GM23338 (cell line): ENCODE measurements around the gene ANKFN1. TPM values are rescaled to one million over a fixed set of nuclear protein-coding genes. Genes with fewer than 3 reads are reported as not detected.

ENCODE experiments used
- ATAC-seq: fragments of 200-7000 bp; cut with Tn5 transposase; 3 replicates; pipeline ENCODE4 v1.9.1; 2020
- DNase-seq: peaks from one replicate; pipeline ENCODE4 v3.0.0-alpha.2; 2015; ENCODE audit warnings: low spot score
- H2AFZ ChIP-seq: fragments of 200-600 bp; sonication (generic); 2 replicates; pipeline ENCODE4 v1.8.0; 2016; ENCODE audit warnings: antibody characterized with exemption, mild to moderate bottlenecking, moderate library complexity
- H3F3A ChIP-seq: fragments of 200-600 bp; sonication (generic); replicated peaks from 2 replicates; pipeline ENCODE4 v1.8.0; 2017; ENCODE audit warnings: antibody characterized with exemption, mixed run types, low read depth
- H3K27ac ChIP-seq: fragments of 200-600 bp; sonication (generic); 2 replicates; pipeline ENCODE4 v1.6.1; 2016; ENCODE audit warnings: low read depth
- H3K27me3 ChIP-seq: fragments of 200-600 bp; sonication (generic); 2 replicates; pipeline ENCODE4 v1.8.0; 2016; ENCODE audit warnings: mild to moderate bottlenecking, mixed run types, moderate library complexity; ENCODE audit not compliant: insufficient read depth
- H3K36me3 ChIP-seq: fragments of 200-600 bp; sonication (generic); 2 replicates; pipeline ENCODE4 v1.8.0; 2016; ENCODE audit warnings: mild to moderate bottlenecking; ENCODE audit not compliant: insufficient read depth
- H3K4me1 ChIP-seq: fragments of 200-600 bp; sonication (generic); 2 replicates; pipeline ENCODE4 v1.8.0; 2016; ENCODE audit warnings: mild to moderate bottlenecking, moderate library complexity; ENCODE audit not compliant: insufficient read depth
- H3K4me2 ChIP-seq: fragments of 200-600 bp; sonication (generic); 2 replicates; pipeline ENCODE4 v1.7.1; 2017; ENCODE audit warnings: mixed run types
- H3K4me3 ChIP-seq: fragments of 200-600 bp; sonication (generic); 2 replicates; pipeline ENCODE4 v1.6.1; 2016; ENCODE audit warnings: mixed run types
- H3K79me2 ChIP-seq: fragments of 200-600 bp; sonication (generic); replicated peaks from 2 replicates; pipeline ENCODE4 v1.8.0; 2017; ENCODE audit warnings: mild to moderate bottlenecking; ENCODE audit not compliant: insufficient read depth
- H3K9me2 ChIP-seq: fragments of 200-600 bp; sonication (generic); 2 replicates; pipeline ENCODE4 v1.8.0; 2017; ENCODE audit not compliant: insufficient read depth
- H4K20me1 ChIP-seq: fragments of 200-600 bp; sonication (generic); replicated peaks from 2 replicates; pipeline ENCODE4 v1.8.0; 2017; ENCODE audit warnings: mild to moderate bottlenecking; ENCODE audit not compliant: insufficient read depth
- H3K27ac Mint-ChIP-seq: 2 replicates; pipeline ENCODE4 v1.8.0; 2020; ENCODE audit warnings: inconsistent platforms, mild to moderate bottlenecking, moderate library complexity, mixed read lengths
- H3K27me3 Mint-ChIP-seq: 3 replicates; pipeline ENCODE4 v1.8.0; 2022; ENCODE audit warnings: low read depth, mild to moderate bottlenecking, moderate library complexity, mixed read lengths, inconsistent platforms; ENCODE audit not compliant: insufficient read depth, poor library complexity
- H3K36me3 Mint-ChIP-seq: 3 replicates; pipeline ENCODE4 v1.8.0; 2021; ENCODE audit warnings: low read depth, mild to moderate bottlenecking, inconsistent platforms, moderate library complexity, mixed read lengths
- H3K4me1 Mint-ChIP-seq: 3 replicates; pipeline ENCODE4 v1.8.0; 2020; ENCODE audit warnings: mild to moderate bottlenecking, inconsistent platforms, mixed read lengths
- H3K4me3 Mint-ChIP-seq: 3 replicates; pipeline ENCODE4 v1.8.0; 2021; ENCODE audit warnings: moderate library complexity, mild to moderate bottlenecking, inconsistent platforms, mixed read lengths
- H3K9me3 Mint-ChIP-seq: 3 replicates; pipeline ENCODE4 v1.8.0; 2020; ENCODE audit warnings: moderate library complexity, mild to moderate bottlenecking, inconsistent platforms, mixed read lengths
- CREB1 ChIP-seq: fragments of 250-450 bp; sonication (Bioruptor Pico); IDR thresholded peaks from 2 replicates; pipeline ENCODE4 v1.5.0; 2020; ENCODE audit warnings: low read depth, mild to moderate bottlenecking, moderate library complexity
- EZH2 ChIP-seq: fragments of 200-600 bp; sonication (generic); IDR thresholded peaks from one replicate; pipeline ENCODE4 v1.8.0; 2017; ENCODE audit warnings: antibody characterized with exemption, mild to moderate bottlenecking, low read depth; ENCODE audit not compliant: unreplicated experiment
- EZH2phosphoT487 ChIP-seq: fragments of 200-600 bp; sonication (generic); IDR thresholded peaks from one replicate; pipeline ENCODE4 v1.8.1; 2018; ENCODE audit warnings: antibody characterized with exemption; ENCODE audit not compliant: unreplicated experiment
- JUNB ChIP-seq: IDR thresholded peaks from one replicate; pipeline ENCODE4 v1.6.1; 2016; ENCODE audit warnings: antibody characterized with exemption; ENCODE audit not compliant: unreplicated experiment
- NANOG ChIP-seq: IDR thresholded peaks from 2 replicates; pipeline ENCODE4 v1.6.1; 2016; ENCODE audit warnings: antibody characterized with exemption, borderline replicate concordance
- POLR2AphosphoS5 ChIP-seq: IDR thresholded peaks from 2 replicates; pipeline ENCODE4 v1.6.1; 2016; ENCODE audit warnings: antibody characterized with exemption, low read depth
- STAT1 ChIP-seq: IDR thresholded peaks from one replicate; pipeline ENCODE4 v1.6.1; 2016; ENCODE audit warnings: antibody characterized with exemption; ENCODE audit not compliant: unreplicated experiment
- ZNF114 ChIP-seq: fragments of 250-450 bp; sonication (Bioruptor Pico); IDR thresholded peaks from 2 replicates; pipeline ENCODE4 v1.5.0; 2020; ENCODE audit warnings: mild to moderate bottlenecking, moderate library complexity
- ZNF331 ChIP-seq: fragments of 250-450 bp; sonication (Bioruptor Pico); IDR thresholded peaks from 2 replicates; pipeline ENCODE4 v1.5.0; 2020; ENCODE audit warnings: low read depth, mild to moderate bottlenecking, moderate library complexity
- polyA plus RNA-seq: library from polyadenylated mRNA; unstranded; fragments of >200 nt; fragmentation: Nextera tagmentation; extraction: Ambion mirVana; gene quantifications from 2 replicates; pipeline ENCODE4 v1.2.1, GENCODE V29; 2016
- total RNA-seq: library from RNA; depleted of rRNA; stranded (reverse); fragments of >200 nt; shearing (Covaris generic); gene quantifications from 2 replicates; pipeline ENCODE4 v1.2.3, GENCODE V29; 2014
- TF ChIP-seq, protein P1 (sequence below): fragments of 250-450 bp; sonication (Bioruptor Pico); IDR thresholded peaks from 2 replicates; pipeline ENCODE4 v1.5.0; 2020; ENCODE audit warnings: mild to moderate bottlenecking, moderate library complexity
- TF ChIP-seq, protein P2 (sequence below), 2 experiments: fragments of 200-600 bp in 1 of 2; sonication (generic) in 1 of 2; conservative IDR thresholded peaks; 2 replicates each; pipeline versions ENCODE4 v1.5.1 to v1.6.1; 2016 to 2017; ENCODE audit warnings: antibody characterized with exemption in 2 of 2, low read depth in 2 of 2, mild to moderate bottlenecking in 2 of 2, moderate library complexity in 1 of 2
- TF ChIP-seq, protein P3 (sequence below): IDR thresholded peaks from one replicate; pipeline ENCODE4 v1.6.1; 2018; ENCODE audit warnings: antibody characterized with exemption; ENCODE audit not compliant: unreplicated experiment
- TF ChIP-seq, protein P4 (sequence below): IDR thresholded peaks from 2 replicates; pipeline ENCODE4 v1.6.1; 2016; ENCODE audit warnings: antibody characterized with exemption

Gene ANKFN1
- total and polyA plus RNA-seq, 2 experiments from 2014 or later, result not detected

DNA sequence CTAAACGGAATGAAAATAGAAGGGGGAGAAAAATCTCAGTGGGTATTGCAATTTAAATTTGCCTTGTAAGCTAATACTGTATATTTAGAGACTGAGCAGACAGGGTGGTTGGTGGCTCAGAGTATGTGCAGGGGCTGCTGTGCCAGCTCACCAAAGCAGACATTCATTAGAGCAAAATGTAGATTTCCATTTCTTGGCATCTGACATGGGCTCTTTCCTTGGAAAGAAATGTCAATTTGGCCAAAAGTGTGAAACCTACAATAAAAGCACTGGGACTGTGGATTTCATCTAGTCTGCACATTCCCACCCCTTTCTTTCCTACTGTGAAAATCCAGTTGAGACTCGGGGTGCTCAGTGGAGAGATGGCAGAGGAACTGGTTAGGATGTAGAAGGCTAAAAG is 295.1 kb downstream of the ANKFN1 start:
- TF ChIP-seq EZH2 (no peak), EZH2phosphoT487 (no peak), NANOG (no peak), CREB1 (CRISPR knock-in tag) (no peak), JUNB (no peak), ZNF331 (no peak), ZNF114 (no peak), POLR2AphosphoS5 (no peak), STAT1 (no peak)
- TF ChIP-seq, protein P1, sequence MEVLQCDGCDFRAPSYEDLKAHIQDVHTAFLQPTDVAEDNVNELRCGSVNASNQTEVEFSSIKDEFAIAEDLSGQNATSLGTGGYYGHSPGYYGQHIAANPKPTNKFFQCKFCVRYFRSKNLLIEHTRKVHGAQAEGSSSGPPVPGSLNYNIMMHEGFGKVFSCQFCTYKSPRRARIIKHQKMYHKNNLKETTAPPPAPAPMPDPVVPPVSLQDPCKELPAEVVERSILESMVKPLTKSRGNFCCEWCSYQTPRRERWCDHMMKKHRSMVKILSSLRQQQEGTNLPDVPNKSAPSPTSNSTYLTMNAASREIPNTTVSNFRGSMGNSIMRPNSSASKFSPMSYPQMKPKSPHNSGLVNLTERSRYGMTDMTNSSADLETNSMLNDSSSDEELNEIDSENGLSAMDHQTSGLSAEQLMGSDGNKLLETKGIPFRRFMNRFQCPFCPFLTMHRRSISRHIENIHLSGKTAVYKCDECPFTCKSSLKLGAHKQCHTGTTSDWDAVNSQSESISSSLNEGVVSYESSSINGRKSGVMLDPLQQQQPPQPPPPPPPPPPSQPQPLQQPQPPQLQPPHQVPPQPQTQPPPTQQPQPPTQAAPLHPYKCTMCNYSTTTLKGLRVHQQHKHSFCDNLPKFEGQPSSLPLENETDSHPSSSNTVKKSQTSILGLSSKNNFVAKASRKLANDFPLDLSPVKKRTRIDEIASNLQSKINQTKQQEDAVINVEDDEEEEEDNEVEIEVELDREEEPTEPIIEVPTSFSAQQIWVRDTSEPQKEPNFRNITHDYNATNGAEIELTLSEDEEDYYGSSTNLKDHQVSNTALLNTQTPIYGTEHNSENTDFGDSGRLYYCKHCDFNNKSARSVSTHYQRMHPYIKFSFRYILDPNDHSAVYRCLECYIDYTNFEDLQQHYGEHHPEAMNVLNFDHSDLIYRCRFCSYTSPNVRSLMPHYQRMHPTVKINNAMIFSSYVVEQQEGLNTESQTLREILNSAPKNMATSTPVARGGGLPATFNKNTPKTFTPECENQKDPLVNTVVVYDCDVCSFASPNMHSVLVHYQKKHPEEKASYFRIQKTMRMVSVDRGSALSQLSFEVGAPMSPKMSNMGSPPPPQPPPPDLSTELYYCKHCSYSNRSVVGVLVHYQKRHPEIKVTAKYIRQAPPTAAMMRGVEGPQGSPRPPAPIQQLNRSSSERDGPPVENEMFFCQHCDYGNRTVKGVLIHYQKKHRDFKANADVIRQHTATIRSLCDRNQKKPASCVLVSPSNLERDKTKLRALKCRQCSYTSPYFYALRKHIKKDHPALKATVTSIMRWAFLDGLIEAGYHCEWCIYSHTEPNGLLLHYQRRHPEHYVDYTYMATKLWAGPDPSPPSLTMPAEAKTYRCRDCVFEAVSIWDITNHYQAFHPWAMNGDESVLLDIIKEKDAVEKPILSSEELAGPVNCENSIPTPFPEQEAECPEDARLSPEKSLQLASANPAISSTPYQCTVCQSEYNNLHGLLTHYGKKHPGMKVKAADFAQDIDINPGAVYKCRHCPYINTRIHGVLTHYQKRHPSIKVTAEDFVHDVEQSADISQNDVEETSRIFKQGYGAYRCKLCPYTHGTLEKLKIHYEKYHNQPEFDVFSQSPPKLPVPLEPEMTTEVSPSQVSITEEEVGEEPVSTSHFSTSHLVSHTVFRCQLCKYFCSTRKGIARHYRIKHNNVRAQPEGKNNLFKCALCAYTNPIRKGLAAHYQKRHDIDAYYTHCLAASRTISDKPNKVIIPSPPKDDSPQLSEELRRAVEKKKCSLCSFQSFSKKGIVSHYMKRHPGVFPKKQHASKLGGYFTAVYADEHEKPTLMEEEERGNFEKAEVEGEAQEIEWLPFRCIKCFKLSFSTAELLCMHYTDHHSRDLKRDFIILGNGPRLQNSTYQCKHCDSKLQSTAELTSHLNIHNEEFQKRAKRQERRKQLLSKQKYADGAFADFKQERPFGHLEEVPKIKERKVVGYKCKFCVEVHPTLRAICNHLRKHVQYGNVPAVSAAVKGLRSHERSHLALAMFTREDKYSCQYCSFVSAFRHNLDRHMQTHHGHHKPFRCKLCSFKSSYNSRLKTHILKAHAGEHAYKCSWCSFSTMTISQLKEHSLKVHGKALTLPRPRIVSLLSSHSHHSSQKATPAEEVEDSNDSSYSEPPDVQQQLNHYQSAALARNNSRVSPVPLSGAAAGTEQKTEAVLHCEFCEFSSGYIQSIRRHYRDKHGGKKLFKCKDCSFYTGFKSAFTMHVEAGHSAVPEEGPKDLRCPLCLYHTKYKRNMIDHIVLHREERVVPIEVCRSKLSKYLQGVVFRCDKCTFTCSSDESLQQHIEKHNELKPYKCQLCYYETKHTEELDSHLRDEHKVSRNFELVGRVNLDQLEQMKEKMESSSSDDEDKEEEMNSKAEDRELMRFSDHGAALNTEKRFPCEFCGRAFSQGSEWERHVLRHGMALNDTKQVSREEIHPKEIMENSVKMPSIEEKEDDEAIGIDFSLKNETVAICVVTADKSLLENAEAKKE (CRISPR knock-in tag), result no peak
- TF ChIP-seq, protein P2, sequence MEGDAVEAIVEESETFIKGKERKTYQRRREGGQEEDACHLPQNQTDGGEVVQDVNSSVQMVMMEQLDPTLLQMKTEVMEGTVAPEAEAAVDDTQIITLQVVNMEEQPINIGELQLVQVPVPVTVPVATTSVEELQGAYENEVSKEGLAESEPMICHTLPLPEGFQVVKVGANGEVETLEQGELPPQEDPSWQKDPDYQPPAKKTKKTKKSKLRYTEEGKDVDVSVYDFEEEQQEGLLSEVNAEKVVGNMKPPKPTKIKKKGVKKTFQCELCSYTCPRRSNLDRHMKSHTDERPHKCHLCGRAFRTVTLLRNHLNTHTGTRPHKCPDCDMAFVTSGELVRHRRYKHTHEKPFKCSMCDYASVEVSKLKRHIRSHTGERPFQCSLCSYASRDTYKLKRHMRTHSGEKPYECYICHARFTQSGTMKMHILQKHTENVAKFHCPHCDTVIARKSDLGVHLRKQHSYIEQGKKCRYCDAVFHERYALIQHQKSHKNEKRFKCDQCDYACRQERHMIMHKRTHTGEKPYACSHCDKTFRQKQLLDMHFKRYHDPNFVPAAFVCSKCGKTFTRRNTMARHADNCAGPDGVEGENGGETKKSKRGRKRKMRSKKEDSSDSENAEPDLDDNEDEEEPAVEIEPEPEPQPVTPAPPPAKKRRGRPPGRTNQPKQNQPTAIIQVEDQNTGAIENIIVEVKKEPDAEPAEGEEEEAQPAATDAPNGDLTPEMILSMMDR (conservative IDR thresholded peaks at IDR 0.05; ENCODE audit: low read depth in 2 of 2), result no peak
- TF ChIP-seq, protein P3, sequence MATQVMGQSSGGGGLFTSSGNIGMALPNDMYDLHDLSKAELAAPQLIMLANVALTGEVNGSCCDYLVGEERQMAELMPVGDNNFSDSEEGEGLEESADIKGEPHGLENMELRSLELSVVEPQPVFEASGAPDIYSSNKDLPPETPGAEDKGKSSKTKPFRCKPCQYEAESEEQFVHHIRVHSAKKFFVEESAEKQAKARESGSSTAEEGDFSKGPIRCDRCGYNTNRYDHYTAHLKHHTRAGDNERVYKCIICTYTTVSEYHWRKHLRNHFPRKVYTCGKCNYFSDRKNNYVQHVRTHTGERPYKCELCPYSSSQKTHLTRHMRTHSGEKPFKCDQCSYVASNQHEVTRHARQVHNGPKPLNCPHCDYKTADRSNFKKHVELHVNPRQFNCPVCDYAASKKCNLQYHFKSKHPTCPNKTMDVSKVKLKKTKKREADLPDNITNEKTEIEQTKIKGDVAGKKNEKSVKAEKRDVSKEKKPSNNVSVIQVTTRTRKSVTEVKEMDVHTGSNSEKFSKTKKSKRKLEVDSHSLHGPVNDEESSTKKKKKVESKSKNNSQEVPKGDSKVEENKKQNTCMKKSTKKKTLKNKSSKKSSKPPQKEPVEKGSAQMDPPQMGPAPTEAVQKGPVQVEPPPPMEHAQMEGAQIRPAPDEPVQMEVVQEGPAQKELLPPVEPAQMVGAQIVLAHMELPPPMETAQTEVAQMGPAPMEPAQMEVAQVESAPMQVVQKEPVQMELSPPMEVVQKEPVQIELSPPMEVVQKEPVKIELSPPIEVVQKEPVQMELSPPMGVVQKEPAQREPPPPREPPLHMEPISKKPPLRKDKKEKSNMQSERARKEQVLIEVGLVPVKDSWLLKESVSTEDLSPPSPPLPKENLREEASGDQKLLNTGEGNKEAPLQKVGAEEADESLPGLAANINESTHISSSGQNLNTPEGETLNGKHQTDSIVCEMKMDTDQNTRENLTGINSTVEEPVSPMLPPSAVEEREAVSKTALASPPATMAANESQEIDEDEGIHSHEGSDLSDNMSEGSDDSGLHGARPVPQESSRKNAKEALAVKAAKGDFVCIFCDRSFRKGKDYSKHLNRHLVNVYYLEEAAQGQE, result no peak
- TF ChIP-seq, protein P4, sequence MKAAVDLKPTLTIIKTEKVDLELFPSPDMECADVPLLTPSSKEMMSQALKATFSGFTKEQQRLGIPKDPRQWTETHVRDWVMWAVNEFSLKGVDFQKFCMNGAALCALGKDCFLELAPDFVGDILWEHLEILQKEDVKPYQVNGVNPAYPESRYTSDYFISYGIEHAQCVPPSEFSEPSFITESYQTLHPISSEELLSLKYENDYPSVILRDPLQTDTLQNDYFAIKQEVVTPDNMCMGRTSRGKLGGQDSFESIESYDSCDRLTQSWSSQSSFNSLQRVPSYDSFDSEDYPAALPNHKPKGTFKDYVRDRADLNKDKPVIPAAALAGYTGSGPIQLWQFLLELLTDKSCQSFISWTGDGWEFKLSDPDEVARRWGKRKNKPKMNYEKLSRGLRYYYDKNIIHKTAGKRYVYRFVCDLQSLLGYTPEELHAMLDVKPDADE, result no peak
- Mint-ChIP-seq H3K4me1 (no peaks in the 10 kb centered on the region), H3K36me3 (no peaks in the 10 kb centered on the region), H3K4me3 (no peak overlapping the region), H3K27ac (no peak overlapping the region), H3K27me3 (peaks cover 5% of the 10 kb centered on the region), H3K9me3 (no peaks in the 10 kb centered on the region)
- Histone ChIP-seq H3K9me2 (peaks cover 2% of the 10 kb centered on the region; the same call in 1 of the 2 replicates), H2AFZ (peak overlapping the region; percentile 63), H3K36me3 (no peaks in the 10 kb centered on the region), H3K27ac (no peak overlapping the region), H3F3A (no peaks in the 10 kb centered on the region), H4K20me1 (no peaks in the 10 kb centered on the region), H3K4me2 (no peak overlapping the region), H3K4me1 (no peaks in the 10 kb centered on the region), H3K79me2 (no peaks in the 10 kb centered on the region), H3K27me3 (no peaks in the 10 kb centered on the region), H3K4me3 (no peak overlapping the region)
- DNase-seq (no peak), ATAC-seq (no peak)
